ENCODE measurements around the gene PRLR. TPM values are rescaled to one million over a fixed set of nuclear protein-coding genes. Genes with fewer than 3 reads are reported as not detected.
A peak's percentile ranks its signal among the peaks of the same experiment; 100 is the strongest.

PRLR gene
- total RNA-seq, 1 donor from 2014 or later: 0.93 TPM

DNA sequence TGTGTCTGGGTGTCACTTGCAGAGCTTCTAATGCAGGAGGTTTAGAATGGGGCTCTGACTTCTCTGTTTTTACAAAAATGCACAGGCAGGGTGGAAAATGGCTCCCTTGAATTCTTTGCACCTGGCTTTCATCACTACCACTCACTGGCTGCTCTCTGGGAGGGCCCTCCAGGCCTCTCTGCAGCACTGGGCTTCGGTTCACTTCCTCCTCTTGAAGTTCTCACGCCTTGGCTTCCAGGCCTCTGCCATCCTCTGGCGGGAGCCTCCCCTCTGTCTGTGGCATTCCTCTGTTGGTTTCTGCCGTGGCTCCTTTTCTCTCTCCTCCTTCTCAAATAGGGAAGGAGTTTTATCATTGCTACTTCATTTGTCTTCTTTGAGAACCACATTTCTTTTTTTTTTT, 2.8 kb upstream of the PRLR start:
- Histone ChIP-seq H3K4me3 (ENCODE audit: insufficient read depth, low read depth, low read length) (no peak overlapping the region), H3K9ac (ENCODE audit: low read length) (no peak overlapping the region), H3K4me1 (ENCODE audit: insufficient read depth, low read length) (peaks cover 7% of the 10 kb centered on the region), H4K20me1 (ENCODE audit: insufficient read depth, low read length) (no peaks in the 10 kb centered on the region), H3K27me3 (ENCODE audit: insufficient read depth, low read length) (peaks cover 26% of the 10 kb centered on the region), H3K36me3 (ENCODE audit: insufficient read depth, low read length) (no peaks in the 10 kb centered on the region), H3K4me2 (ENCODE audit: low read length) (no peak overlapping the region), H2AFZ (ENCODE audit: low read depth, low read length) (no peak overlapping the region), H3K9me3 (ENCODE audit: insufficient read depth, low read depth, low read length) (no peaks in the 10 kb centered on the region), H3K27ac (ENCODE audit: low read depth, low read length) (no peak overlapping the region), H3K79me2 (ENCODE audit: insufficient read depth, low read length) (no peaks in the 10 kb centered on the region)
- Mint-ChIP-seq H3K36me3 (ENCODE audit: low read depth, unreplicated experiment) (no peaks in the 10 kb centered on the region), H3K27ac (ENCODE audit: unreplicated experiment) (no peak overlapping the region), H3K4me1 (ENCODE audit: low read depth, unreplicated experiment) (peaks cover 2% of the 10 kb centered on the region), H3K27me3 (ENCODE audit: low read depth, unreplicated experiment) (peaks cover 25% of the 10 kb centered on the region), H3K9me3 (ENCODE audit: unreplicated experiment) (peaks cover 2% of the 10 kb centered on the region), H3K4me3 (ENCODE audit: unreplicated experiment) (no peak overlapping the region)
- TF ChIP-seq CTCF (IDR thresholded peaks at IDR 0.05; ENCODE audit: insufficient read depth, low read depth, low read length) (no peak), EZH2 (IDR thresholded peaks at IDR 0.05; ENCODE audit: insufficient read depth, low read length) (no peak)
- DNase-seq (ENCODE audit: low read depth): no peak
- no peak for FAIRE-seq

GRCh38 chr5:35232124-35232523, 1.8 kb upstream of the PRLR start:
- DNase-seq (ENCODE audit: low read depth) (no peak), FAIRE-seq (no peak)
- Histone ChIP-seq H3K4me2 (ENCODE audit: low read length) (no peak overlapping the region), H2AFZ (ENCODE audit: low read depth, low read length) (no peak overlapping the region), H3K27ac (ENCODE audit: low read depth, low read length) (no peak overlapping the region), H3K4me3 (ENCODE audit: insufficient read depth, low read depth, low read length) (no peak overlapping the region), H3K27me3 (ENCODE audit: insufficient read depth, low read length) (peaks cover 36% of the 10 kb centered on the region), H3K9ac (ENCODE audit: low read length) (no peak overlapping the region), H3K36me3 (ENCODE audit: insufficient read depth, low read length) (no peaks in the 10 kb centered on the region), H3K79me2 (ENCODE audit: insufficient read depth, low read length) (no peaks in the 10 kb centered on the region), H3K4me1 (ENCODE audit: insufficient read depth, low read length) (peaks cover 7% of the 10 kb centered on the region), H3K9me3 (ENCODE audit: insufficient read depth, low read depth, low read length) (no peaks in the 10 kb centered on the region), H4K20me1 (ENCODE audit: insufficient read depth, low read length) (no peaks in the 10 kb centered on the region)
- no peak for TF ChIP-seq CTCF (IDR thresholded peaks at IDR 0.05; ENCODE audit: insufficient read depth, low read depth, low read length)
- H3K4me1 Mint-ChIP-seq (ENCODE audit: low read depth, unreplicated experiment): peaks cover 2% of the 10 kb centered on the region
- H3K27me3 Mint-ChIP-seq (ENCODE audit: low read depth, unreplicated experiment): peaks cover 35% of the 10 kb centered on the region
- peaks cover 2% of the 10 kb centered on the region for H3K9me3 Mint-ChIP-seq (ENCODE audit: unreplicated experiment)
- H3K4me3 Mint-ChIP-seq (ENCODE audit: unreplicated experiment): no peak overlapping the region
- H3K27ac Mint-ChIP-seq (ENCODE audit: unreplicated experiment): no peak overlapping the region
- H3K36me3 Mint-ChIP-seq (ENCODE audit: low read depth, unreplicated experiment): no peaks in the 10 kb centered on the region

- no peak overlapping the region for H3K9ac ChIP-seq (ENCODE audit: low read length)
- H3K4me3 ChIP-seq (ENCODE audit: insufficient read depth, low read depth, low read length): peak overlapping the region; percentile 44
- H4K20me1 ChIP-seq (ENCODE audit: insufficient read depth, low read length): no peaks in the 10 kb centered on the region
- peaks cover 46% of the 10 kb centered on the region for H3K27me3 ChIP-seq (ENCODE audit: insufficient read depth, low read length)
- Mint-ChIP-seq H3K36me3 (ENCODE audit: low read depth, unreplicated experiment) (no peaks in the 10 kb centered on the region), H3K27me3 (ENCODE audit: low read depth, unreplicated experiment) (peaks cover 42% of the 10 kb centered on the region), H3K4me3 (ENCODE audit: unreplicated experiment) (peak overlapping the region; percentile 76), H3K27ac (ENCODE audit: unreplicated experiment) (no peak overlapping the region), H3K4me1 (ENCODE audit: low read depth, unreplicated experiment) (peaks cover 2% of the 10 kb centered on the region), H3K9me3 (ENCODE audit: unreplicated experiment) (peaks cover 2% of the 10 kb centered on the region)
- H3K4me2 ChIP-seq (ENCODE audit: low read length): peak overlapping the region; percentile 76
- no peaks in the 10 kb centered on the region for H3K36me3 ChIP-seq (ENCODE audit: insufficient read depth, low read length)
- FAIRE-seq (no peak), DNase-seq (ENCODE audit: low read depth) (no peak)
- no peaks in the 10 kb centered on the region for H3K79me2 ChIP-seq (ENCODE audit: insufficient read depth, low read length)
- H3K27ac ChIP-seq (ENCODE audit: low read depth, low read length): no peak overlapping the region
- peaks cover 7% of the 10 kb centered on the region for H3K4me1 ChIP-seq (ENCODE audit: insufficient read depth, low read length)
- peak overlapping the region; percentile 43 for H2AFZ ChIP-seq (ENCODE audit: low read depth, low read length)
- TF ChIP-seq CTCF (IDR thresholded peaks at IDR 0.05; ENCODE audit: insufficient read depth, low read depth, low read length) (no peak), EZH2 (IDR thresholded peaks at IDR 0.05; ENCODE audit: insufficient read depth, low read length) (peak; percentile 78)
- no peaks in the 10 kb centered on the region for H3K9me3 ChIP-seq (ENCODE audit: insufficient read depth, low read depth, low read length)
Measured at GRCh38 chr5:35229076-35230037, 930 bp downstream of the PRLR start.

Data from astrocyte (in vitro differentiated cells and primary cell).